8988T (cell line): ENCODE data around the gene COL5A2.

Experiments
- DNase-seq: peaks from one replicate; pipeline ENCODE4 v3.0.0; 2011

Gene COL5A2

GRCh38 chr2:188983427-188984064 lies 196.0 kb downstream of the COL5A2 start:
- no peak for DNase-seq
